Fibroblast of gingiva (primary cell): ENCODE data around the gene TXLNA.

Source experiments
- DNase-seq: peaks from one replicate; pipeline ENCODE4 v3.0.0-alpha.2; 2011; ENCODE audit warnings: low read depth

The TXLNA gene

GRCh38 chr1:32184650-32185049, 5.2 kb downstream of the TXLNA start:
- DNase-seq, result no peak

GRCh38 chr1:32186077-32186476, 6.6 kb downstream of the TXLNA start:
- no peak for DNase-seq

- no peak for DNase-seq
Measured at GRCh38 chr1:32186491-32186890, 7.0 kb downstream of the TXLNA start.

GRCh38 chr1:32187850-32188249, 8.4 kb downstream of the TXLNA start:
- DNase-seq, result no peak

- DNase-seq, result no peak
Measured at GRCh38 chr1:32192220-32192948, 12.9 kb downstream of the TXLNA start.

- no peak for DNase-seq
Measured at GRCh38 chr1:32194984-32195383, 15.5 kb downstream of the TXLNA start.

- no peak for DNase-seq
Measured at GRCh38 chr1:32195531-32195930, 16.1 kb downstream of the TXLNA start.

DNA sequence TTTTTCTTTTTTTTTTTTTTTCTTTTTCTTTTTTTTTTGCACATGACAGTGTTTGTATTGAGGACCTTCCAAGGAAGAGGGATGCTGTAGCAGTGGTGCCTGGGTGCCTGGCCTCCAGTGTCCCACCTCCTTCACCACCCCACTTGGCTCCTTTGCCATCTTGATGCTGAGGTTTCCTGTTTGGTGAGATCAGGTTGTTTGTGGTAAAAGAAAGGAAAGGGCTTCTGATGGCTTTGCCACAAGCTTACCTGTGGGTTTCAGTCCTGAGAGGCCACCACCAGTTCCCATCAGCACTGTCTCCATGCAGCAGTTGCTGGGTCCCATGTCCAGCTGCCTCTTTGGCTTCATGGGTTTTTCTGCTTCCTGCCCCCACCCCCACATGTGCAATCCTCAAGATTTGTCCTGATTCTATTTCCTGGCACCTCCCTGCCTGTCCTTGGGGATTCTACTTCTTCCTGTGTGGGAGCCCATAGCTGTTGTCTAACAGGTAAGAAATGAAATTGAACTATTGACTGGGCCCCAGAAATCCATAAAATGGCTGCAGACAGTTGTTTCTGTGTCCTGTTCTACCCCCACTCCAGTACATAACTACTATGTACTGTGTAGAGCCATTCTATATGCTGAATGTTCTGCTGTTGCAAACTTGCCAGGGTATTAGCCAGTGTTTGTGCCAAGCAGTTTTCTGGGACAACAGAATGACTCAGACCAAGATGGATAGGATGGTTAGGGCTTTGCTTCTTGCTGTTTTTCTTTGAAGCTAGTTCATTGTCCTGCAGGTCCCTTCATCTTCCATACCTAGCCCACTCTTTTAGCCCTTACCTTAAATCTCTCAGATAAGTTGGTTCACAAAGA, 16.7 kb downstream of the TXLNA start:
- no peak for DNase-seq

GRCh38 chr1:32197074-32197473, 17.6 kb downstream of the TXLNA start:
- DNase-seq, result no peak

- DNase-seq, result no peak
Measured at GRCh38 chr1:32197837-32198236, 18.4 kb downstream of the TXLNA start.

DNA sequence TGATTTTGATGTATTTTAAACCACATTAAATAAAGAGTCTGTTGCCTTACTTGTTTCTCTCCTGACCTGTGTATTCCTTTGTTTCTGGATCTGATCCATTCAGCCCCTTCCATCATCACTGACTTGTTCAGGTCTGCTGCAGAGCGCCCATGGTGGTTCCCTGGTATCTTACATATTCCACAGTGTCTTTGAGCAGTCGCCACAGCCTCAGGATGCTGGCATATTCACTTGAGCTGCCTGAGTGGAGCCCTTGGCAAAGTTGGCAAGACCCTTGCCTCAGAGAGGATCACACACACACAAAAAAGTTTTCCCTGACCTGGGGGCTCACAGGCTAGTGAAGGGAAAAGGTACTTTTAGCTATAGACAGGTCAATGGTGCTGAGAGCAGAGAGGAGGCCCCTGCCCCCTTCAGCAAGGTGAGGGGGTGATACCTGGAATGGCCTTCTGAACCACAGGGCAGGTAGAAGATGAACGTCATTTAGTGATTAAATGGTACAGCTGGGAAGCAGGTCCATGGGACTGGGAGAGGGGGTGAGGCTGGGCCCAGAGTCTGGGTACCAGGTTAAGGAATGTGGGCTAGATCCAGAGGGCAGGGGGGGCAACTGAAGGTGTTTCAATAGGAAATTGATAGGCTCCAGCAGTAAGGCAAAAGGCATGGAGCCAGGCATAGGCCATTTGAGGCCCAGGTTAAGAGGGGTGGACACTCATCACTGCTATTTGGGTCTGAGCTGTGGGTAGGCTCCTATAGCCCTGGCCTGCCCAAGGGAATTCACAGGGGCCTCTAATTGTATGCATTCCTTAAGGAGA, 19.0 kb downstream of the TXLNA start:
- DNase-seq, result no peak

DNA sequence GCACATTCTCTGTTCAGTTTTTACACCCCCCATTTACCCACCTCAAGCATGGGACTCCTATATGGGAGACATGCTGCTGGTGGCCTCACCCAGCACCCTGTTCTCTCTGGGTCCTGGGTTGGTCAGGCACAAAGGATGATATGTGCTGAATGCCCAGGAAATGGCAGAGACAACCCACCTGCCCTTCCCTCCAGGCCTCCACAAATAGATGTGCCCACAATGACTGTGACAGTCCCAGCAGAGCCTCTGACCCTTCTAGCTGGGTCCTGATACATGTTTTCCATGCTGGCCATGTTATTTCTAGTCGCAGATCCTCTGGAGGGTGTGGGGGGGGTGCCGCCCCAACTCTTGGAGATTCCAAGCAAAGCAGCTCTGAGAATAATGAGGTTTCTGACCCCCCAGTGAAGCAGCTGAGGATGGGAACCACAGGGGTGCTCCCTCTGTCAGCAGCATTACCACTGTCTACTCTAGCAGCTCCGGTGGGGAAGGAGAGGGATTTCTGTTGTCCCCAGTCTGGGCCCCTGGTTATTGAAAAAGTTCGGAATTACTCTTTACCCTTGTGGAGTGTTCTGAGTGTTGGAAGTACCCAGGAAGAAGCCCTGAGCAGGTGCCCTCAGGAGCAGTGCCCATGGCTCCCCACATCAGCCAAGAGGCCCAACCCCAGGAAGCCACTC, 19.7 kb downstream of the TXLNA start:
- no peak for DNase-seq

DNA sequence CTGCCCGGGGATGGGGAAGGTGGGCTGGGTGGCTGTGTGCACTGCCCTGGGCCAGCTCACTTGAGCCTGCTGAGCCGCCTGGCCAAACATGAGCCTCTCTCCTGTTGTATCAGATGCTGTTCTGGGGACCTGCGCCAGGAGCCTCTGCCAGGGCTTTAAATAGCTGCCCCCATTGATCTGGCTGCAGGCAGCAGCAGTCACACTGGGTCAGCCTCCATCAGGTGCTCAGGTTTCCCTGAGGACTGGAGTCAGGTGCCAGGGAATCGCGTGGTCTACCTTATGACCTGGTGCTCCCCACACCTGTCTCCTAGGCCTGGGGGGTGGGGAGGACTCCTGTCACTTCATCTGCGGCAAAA, 20.2 kb downstream of the TXLNA start:
- peak; percentile 45 for DNase-seq

- DNase-seq, result peak; percentile 67
Measured at GRCh38 chr1:32200226-32201010, 20.9 kb downstream of the TXLNA start, which contains the start of gene CCDC28B. TSS of gene CCDC28B (plus strand) at chr1:32200595. CDS start at chr1:32201936, 1,341 bp downstream.

- DNase-seq, result peak; percentile 44
Measured at GRCh38 chr1:32201011-32201855, 21.8 kb downstream of the TXLNA start.

DNA sequence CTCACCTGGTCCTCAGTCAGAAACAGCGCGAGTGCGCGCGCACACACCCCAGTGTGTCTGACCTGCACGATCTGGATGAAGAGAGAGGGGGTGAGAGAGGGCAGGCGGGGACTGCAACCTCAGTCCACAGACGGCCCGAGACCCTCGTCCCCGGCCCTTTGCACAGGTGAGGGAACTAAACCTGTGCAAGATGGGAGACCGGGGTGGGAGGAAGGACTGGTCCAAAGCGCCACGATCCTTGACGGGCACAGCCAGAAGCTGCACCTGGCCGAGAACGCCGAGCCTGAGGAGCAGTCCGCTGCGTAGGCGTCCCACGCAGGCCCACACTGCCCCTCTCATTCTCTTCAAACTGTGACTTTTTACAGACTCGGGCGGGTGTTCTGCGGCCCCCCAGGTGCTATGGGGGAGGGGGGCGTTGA, 25.5 kb downstream of the TXLNA start:
- no peak for DNase-seq

DNA sequence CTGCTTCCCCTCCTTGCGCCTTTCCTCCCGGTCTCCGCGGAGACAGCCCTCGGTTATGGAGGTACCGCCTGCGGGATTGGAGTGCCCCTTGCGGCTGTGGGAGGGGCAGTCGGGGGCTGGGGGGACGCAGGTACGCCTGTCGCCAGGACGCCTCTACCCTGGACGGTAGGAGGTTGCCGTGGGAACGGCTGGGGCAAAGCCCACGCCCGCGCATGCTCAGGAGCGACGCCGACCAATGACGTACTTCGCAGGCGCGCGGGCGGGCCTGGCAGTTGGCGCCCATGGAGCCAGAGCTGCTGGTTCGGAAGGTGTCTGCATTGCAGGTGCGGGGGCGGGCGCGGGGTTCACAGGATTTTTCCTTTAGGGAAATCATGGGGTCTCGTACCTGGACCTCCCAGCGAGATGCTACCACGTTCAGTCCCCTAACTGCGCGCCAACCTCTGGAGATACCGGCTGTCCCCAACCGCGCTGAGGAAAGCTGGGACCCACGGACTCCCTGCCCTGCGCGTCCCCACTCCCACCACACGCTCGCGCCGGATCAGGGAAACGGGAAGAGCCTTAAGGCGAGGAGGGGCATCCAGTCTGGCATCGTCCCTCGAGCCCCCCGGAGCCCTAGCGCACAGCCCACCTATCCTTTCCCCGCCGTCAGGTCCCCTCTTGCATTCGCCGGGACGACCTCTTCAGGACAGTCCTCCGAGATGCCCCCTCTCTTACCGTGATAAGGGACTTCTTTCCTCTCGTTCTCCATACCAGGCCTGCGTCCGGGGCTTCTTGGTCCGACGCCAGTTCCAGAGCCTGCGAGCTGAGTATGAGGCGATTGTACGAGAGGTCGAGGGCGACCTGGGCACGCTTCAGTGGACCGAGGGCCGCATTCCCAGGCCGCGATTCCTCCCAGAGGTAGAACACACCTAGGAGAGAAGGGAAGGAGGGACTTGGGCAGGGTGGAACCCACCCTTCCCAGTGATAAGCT, 26.2 kb downstream of the TXLNA start, which contains the start of gene IQCC:
TSS of gene IQCC (plus strand) at position 271 of the 970 bp plus-strand sequence. CDS start at position 282, 11 bp downstream.
- DNase-seq, result peak; percentile 72

- no peak for DNase-seq
Measured at GRCh38 chr1:32208469-32208868, 29.0 kb downstream of the TXLNA start.

DNA sequence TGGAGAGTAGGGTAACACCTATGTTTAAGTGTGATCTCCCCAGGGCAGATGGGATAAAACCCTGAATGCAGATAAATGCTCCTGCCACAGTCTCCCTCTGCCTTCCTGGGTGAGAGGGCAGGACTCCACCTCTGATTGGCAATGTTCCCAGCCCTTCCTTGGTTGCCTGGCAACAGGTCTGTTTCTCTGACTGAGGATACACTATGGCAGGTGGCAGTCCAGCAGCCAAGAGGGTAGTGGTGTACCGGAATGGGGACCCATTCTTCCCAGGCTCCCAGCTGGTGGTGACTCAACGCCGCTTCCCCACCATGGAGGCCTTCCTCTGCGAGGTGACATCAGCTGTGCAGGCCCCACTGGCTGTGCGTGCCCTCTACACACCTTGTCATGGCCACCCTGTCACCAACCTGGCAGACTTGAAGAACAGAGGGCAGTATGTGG, 29.4 kb downstream of the TXLNA start, which contains the start of gene DCDC2B:
TSS of gene DCDC2B (plus strand) at position 199 of the 438 bp plus-strand sequence. CDS start at position 204, 5 bp downstream.
- DNase-seq, result no peak
